Effector CD4-positive, alpha-beta T cell (primary cell): ENCODE measurements around the gene USF1.
"Not testable (repeated sequence)": the region's sequence is repeated elsewhere in the genome, so short reads cannot be mapped to it uniquely, and the experiment has no call there.

ENCODE experiments used
- DNase-seq: peaks from one replicate; pipeline ENCODE4 v3.0.0-alpha.2; 2020

USF1 gene

DNA sequence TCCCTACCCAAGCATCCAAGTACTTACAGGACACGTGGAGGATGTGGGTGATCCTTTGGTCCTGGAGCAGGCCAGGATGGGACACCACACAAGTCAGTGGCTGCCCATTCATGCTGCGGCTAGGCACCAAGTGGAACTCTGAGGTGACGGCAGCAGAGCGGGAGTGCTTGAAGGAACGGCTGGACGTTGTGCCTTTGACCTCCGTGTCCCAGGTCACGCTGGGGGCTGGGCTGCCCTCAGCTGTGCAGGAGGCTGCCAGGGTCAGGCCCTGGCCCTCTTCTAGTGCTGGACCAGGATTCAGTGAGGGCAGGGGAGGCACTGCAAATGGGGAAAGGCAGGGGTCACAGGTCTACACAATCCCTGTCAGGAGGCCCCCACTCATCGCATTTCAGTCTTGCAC is 31.6 kb upstream of the USF1 start:
- DNase-seq, result no peak

GRCh38 chr1:161076410-161076809 is 30.6 kb upstream of the USF1 start:
- no peak for DNase-seq

DNA sequence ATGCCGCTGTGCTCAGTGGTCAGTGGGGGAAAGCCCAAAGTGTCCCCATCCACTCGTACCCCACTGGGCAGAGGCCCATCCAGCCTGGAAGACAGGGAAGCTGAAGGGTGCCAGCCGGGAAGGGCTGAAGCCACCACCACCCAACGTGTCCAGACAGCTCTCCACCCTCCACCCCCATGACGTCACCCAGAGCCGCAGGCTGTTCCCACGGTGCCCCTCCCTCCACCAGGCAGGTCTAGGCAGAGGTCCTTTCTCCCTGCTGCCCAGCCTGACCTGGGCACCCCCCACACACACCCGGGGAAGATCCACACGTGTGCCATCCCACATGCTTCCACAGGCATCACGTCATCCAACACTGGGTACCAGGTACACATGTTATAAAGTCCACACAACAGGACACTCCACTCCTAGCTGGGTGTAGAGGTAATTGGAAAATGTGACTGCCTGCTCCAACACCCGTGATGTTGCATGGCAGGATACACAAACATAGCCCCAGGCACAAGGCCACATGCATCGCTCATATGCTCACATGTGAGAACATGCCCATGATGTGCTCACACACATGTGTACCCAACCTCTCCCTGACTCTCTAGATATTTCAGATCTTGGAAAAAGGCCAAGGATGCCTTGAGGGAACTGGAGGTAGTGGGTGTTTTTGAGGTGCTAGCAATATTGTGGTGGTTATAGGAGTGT is 29.0 kb upstream of the USF1 start:
- DNase-seq, result no peak

DNA sequence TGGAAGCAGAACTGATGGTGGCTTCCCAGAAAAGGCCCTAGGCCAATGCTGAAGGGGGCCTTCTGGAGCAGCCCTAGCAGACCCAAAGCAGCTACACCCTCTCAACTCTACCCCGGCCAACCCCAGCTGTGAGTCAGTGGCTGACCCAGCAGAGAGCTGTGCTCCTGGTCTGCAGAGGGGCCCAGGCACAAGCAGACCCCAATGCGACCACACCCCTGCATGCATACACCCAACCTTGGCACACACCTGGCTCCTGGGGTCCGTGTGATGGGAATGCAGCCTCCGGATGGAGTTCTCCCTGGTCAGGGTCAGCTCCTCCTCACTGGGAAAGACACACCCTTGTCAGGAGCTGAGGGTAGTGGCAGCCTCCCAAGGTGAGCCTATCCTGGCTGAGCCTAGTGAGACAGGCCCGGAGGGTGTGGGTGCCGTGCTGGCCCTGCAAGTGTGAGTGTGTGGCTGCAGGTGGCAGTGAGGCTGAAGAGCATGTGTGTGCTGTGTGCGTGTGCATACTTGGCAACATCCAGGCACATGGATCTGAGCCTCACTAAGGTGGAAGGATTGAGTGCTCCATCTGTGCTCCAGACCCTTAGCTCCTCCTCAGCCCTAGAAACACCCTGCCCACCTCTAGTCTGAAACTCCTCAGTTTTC is 27.8 kb upstream of the USF1 start:
- DNase-seq, result no peak

GRCh38 chr1:161072751-161073449 is 27.1 kb upstream of the USF1 start:
- no peak for DNase-seq

DNA sequence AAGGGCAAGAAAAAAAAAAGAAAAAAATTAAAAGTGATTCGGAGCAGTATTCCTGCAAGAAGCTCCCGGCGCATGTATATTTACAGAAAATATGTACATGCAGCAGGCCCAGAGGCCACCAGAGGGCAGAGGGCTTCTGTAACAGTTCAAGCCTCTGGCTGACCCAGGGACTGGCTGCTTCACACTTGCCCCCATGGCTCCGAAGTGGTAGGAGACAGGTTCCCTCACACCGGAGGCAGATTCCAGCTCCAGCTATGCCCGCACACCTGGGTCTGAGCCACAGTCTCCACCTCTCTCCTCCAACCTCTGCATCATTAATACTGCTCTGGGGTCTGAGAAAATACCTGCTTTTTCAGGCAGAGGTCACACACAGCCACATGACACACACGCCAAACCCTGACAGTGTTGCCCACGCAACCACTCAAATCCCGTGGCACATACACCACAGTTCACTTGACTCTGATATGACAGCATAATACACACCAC is 26.2 kb upstream of the USF1 start:
- peak; percentile 28 for DNase-seq

DNA sequence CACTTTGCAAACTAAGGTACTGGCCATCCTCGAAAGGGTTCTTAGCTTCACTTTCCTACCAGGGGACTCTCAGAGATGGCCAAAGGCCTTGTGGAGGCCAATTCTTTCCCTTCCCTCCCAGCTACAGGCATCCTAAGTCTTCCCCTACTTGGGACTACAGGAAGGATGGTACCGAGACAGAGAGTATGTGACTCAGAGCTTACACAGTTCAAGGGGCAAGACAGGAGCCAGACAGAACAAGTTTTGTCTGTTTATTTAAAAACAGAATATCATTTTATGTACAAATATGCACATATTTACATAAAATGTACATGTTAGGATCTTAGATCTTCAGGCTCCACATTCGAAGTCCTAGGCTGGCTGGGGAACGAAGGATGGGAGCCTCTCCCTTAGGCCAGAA is 25.0 kb upstream of the USF1 start:
- no peak for DNase-seq

DNA sequence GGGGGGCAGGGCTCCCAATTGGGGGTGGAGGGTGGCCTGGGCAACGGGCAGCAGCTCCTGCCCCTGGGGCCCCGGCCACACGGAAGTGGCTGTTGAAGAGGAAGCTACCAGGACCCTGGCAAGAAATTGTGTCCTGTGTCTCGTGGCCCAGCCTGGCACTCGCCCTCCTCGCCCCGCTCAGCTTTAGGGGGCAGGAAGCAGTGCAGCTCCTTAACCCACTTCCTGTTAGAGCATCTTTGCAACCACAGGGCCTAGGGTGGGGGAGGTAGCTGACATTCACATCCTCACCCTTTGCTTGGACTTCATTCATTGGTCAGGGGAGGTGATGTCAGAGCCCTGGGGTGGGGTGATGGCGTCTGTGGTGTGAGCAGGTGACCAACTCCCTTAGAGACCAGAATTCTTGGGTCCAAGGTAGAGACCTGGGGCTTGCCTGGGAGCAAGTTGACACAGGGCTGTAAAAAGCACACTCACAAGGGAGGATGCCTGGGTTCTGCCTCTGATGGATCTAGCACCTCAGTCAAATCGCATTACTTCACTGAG is 24.0 kb upstream of the USF1 start, which contains the start of gene ARHGAP30:
Gene ARHGAP30 (minus strand): TSS at position 161 of the 540 bp plus-strand sequence. CDS start 267 bp downstream, outside the sequence.
- peak; percentile 73 for DNase-seq

- DNase-seq, result no peak
Observed at GRCh38 chr1:161069241-161069640, 23.5 kb upstream of the USF1 start.

- peak; percentile 72 for DNase-seq
Observed at GRCh38 chr1:161068306-161069234, 22.8 kb upstream of the USF1 start.

GRCh38 chr1:161066694-161067093 is 20.9 kb upstream of the USF1 start:
- DNase-seq, result no peak

- not testable (repeated sequence) for DNase-seq
Observed at GRCh38 chr1:161065681-161066080, 19.9 kb upstream of the USF1 start.

DNA sequence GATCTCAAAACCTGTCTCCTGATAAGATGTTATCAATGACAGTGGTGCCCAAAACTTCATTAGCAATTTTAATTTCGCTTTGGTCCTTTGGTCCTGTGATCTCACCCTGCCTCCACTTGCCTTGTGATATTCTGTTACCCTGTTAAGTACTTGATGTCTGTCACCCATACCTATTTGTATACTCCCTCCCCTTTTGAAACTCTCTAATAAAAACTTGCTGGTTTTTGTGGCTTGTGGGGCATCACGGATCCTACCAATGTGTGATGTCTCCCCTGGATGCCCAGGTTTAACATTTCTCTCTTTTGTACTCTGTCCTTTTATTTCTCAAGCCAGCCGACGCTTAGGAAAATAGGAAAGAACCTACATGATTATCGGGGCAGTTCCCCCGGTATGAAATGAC is 18.2 kb upstream of the USF1 start:
- DNase-seq, result not testable (repeated sequence)

DNA sequence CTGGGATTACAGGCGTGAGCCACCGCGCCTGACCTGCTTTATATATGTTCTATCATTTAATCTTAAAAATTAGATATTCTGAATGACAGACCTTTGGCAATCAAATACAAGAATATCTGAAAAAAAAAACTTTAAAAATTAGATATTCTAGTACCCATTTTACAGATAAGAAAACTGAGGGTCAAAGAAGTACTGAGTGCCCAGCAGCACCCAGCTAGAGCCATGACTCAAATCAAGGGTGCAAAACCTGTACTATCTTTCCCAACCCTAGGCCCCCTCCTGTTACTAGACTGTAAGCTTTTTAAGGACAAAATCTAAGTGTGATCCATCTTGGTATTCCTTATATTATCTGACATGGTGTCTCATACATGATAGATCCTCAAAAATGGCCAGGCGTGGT is 15.6 kb upstream of the USF1 start:
- no peak for DNase-seq

DNA sequence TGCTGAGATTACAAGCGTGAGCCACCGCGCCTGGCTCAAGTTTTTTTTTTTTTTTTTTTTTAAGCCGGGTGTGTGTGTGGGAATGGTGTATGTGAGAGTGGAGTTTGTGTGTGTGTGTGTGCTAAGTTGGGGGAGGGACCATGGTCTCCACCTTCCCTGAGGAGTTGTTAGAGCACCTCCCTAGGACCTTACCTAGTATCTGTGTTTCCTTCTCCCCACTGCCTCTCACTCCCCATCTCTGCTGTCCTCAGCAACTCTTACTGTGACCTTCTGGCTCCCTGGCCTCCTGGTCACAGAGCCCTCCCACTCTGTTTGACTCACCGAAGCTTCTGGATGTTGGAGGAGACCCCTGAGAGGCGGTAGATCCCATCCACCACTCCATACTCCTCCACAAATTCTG is 13.5 kb upstream of the USF1 start:
- DNase-seq, result no peak

DNA sequence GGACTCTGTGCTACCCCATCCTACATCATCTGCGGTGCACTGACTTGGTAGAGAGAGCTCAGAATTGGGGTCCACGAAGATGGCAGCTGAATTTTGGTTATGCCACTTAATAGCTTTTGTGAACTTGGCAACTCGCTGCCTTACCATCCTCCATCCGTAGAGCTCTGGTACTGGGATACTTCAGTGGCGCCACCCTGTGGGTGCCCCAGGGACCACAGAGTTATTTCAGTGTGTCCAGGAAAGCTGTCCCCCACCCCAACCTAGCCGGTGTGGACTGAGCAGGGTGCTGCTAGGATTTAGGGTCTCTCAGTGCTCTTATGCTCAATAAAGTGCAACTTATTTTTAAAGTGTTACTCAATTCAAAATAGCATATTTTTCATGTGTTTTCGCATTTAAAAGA is 9.0 kb upstream of the USF1 start:
- no peak for DNase-seq

GRCh38 chr1:161054232-161054631 is 8.5 kb upstream of the USF1 start:
- DNase-seq, result no peak

GRCh38 chr1:161052899-161053298 is 7.1 kb upstream of the USF1 start:
- DNase-seq, result no peak

DNA sequence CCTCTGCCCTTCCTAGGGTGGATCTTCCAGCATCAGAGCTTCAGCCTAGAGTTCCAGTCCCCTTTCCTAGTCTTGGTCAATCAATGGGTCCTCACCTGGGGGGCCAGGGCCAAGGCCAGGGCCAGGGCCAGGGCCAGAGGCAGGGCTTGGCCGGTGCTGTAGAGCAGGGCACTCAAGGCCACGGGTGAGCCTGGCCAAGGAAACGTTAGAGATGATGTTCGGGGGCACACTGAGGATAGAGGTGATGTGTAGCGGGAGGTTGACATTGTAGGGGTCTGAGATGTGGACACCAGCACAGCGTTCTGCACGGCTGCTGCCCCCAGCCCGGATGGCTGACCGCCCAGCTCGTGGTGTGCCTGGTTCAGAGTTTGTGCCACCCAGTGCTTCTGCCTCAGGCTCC is 5.4 kb upstream of the USF1 start:
- DNase-seq, result no peak

GRCh38 chr1:161048949-161049722 is 3.4 kb upstream of the USF1 start:
- DNase-seq, result no peak
